ENCODE data around the gene GRIA1.

DNA sequence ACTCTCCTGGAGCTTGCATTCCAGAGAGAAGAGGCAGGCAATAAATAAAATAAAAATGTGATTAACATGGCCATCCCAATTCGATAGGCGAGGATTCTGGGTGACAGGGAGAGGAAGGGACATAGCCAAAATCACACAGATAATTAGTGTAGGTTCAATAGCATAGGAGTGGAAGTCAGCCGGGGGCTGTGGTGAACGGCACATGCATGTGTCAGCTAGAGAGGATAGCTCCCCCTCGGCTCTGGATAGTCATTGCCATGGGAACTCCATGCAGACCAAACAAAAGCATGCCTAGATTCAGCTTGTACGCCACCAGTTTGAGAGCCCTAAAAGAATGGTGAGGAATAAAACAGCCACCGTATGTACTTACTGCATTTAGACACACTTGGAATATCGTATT lies 223.5 kb downstream of the GRIA1 start:
- TF ChIP-seq, protein P1, sequence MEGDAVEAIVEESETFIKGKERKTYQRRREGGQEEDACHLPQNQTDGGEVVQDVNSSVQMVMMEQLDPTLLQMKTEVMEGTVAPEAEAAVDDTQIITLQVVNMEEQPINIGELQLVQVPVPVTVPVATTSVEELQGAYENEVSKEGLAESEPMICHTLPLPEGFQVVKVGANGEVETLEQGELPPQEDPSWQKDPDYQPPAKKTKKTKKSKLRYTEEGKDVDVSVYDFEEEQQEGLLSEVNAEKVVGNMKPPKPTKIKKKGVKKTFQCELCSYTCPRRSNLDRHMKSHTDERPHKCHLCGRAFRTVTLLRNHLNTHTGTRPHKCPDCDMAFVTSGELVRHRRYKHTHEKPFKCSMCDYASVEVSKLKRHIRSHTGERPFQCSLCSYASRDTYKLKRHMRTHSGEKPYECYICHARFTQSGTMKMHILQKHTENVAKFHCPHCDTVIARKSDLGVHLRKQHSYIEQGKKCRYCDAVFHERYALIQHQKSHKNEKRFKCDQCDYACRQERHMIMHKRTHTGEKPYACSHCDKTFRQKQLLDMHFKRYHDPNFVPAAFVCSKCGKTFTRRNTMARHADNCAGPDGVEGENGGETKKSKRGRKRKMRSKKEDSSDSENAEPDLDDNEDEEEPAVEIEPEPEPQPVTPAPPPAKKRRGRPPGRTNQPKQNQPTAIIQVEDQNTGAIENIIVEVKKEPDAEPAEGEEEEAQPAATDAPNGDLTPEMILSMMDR (IDR thresholded peaks at IDR 0.05), result no peak
- TF ChIP-seq POLR2A (IDR thresholded peaks at IDR 0.05), result no peak

All from breast epithelium (tissue), 3 donors.